Keratinocyte (primary cell): ENCODE data around the gene NEXN. TPM values are rescaled to one million over a fixed set of nuclear protein-coding genes. Genes with fewer than 3 reads are reported as not detected.

Source experiments
- DNase-seq: peaks from one replicate; pipeline ENCODE4 v3.0.0-alpha.2; 2011; ENCODE audit warnings: low read depth, missing footprints, low spot score
- FAIRE-seq: peaks from 2 replicates; lab custom pipeline; 2011; peaks lifted over from hg19 to GRCh38; lab: Jason Lieb, UNC
- H2AFZ ChIP-seq: 2 replicates; pipeline ENCODE4 v1.6.0; 2012; ENCODE audit warnings: low read length, control low read depth, inconsistent platforms; ENCODE audit not compliant: control insufficient read depth
- H3K27ac ChIP-seq: 2 replicates; pipeline ENCODE4 v1.5.1; 2011; ENCODE audit warnings: low read length; ENCODE audit not compliant: control insufficient read depth, insufficient read depth
- H3K27me3 ChIP-seq: 3 replicates; pipeline ENCODE4 v1.6.0; 2011; ENCODE audit warnings: low read length; ENCODE audit not compliant: control insufficient read depth, insufficient read depth; ENCODE audit errors: extremely low read depth
- H3K36me3 ChIP-seq, 2 experiments: 2 replicates in 1 of 2; 3 replicates in 1 of 2; pipeline ENCODE4 v1.5.1; 2011; ENCODE audit warnings: low read length in 2 of 2, mild to moderate bottlenecking in 1 of 2; ENCODE audit not compliant: control insufficient read depth in 2 of 2, insufficient read depth in 2 of 2; ENCODE audit errors: extremely low read depth in 1 of 2
- H3K4me1 ChIP-seq: 3 replicates; pipeline ENCODE4 v1.5.1; 2011; ENCODE audit warnings: low read length; ENCODE audit not compliant: control insufficient read depth, insufficient read depth; ENCODE audit errors: extremely low read depth
- H3K4me2 ChIP-seq: 3 replicates; pipeline ENCODE4 v1.6.0; 2011; ENCODE audit warnings: low read depth, low read length; ENCODE audit not compliant: control insufficient read depth, insufficient read depth; ENCODE audit errors: extremely low read depth
- H3K4me3 ChIP-seq, 3 experiments: fragments of 200-600 bp in 1 of 3; sonication (generic) in 1 of 3; 2 replicates in 2 of 3; 3 replicates in 1 of 3; pipeline ENCODE4 v1.5.1; 2011 to 2016; ENCODE audit warnings: low read length in 3 of 3, mild to moderate bottlenecking in 3 of 3, control low read depth in 2 of 3, inconsistent platforms in 1 of 3, low read depth in 1 of 3, mixed read lengths in 1 of 3, mixed run types in 1 of 3, moderate library complexity in 1 of 3; ENCODE audit not compliant: control insufficient read depth in 2 of 3, insufficient read depth in 2 of 3; ENCODE audit errors: extremely low read depth in 1 of 3
- H3K79me2 ChIP-seq: 2 replicates; pipeline ENCODE4 v1.6.0; 2012; ENCODE audit warnings: low read length; ENCODE audit not compliant: control insufficient read depth, insufficient read depth
- H3K9ac ChIP-seq: 3 replicates; pipeline ENCODE4 v1.6.0; 2011; ENCODE audit warnings: low read length; ENCODE audit not compliant: control insufficient read depth, insufficient read depth; ENCODE audit errors: extremely low read depth
- H3K9me1 ChIP-seq: 3 replicates; pipeline ENCODE4 v1.6.0; 2011; ENCODE audit warnings: low read length; ENCODE audit not compliant: control insufficient read depth, insufficient read depth; ENCODE audit errors: extremely low read depth
- H3K9me3 ChIP-seq: 2 replicates; pipeline ENCODE4 v1.5.1; 2012; ENCODE audit warnings: low read depth, low read length; ENCODE audit not compliant: control insufficient read depth
- H4K20me1 ChIP-seq: 3 replicates; pipeline ENCODE4 v1.6.0; 2011; ENCODE audit warnings: low read length; ENCODE audit not compliant: control insufficient read depth, insufficient read depth; ENCODE audit errors: extremely low read depth
- EZH2 ChIP-seq: IDR thresholded peaks from one replicate; pipeline ENCODE4 v1.6.1; 2012; ENCODE audit warnings: inconsistent platforms, mild to moderate bottlenecking, low read length, moderate library complexity
- dilution Hi-C: fragments of 300-500 bp; cut with MboI; formaldehyde crosslinking; loops from one replicate; pipeline ENCODE4 v1.7.0; 2020; ENCODE audit warnings: low sequenced_read_pairs; ENCODE audit not compliant: extremely low pct_ligation_motif_present
- polyA plus RNA-seq, 5 experiments: library from polyadenylated mRNA; depleted of rRNA in 3 of 5; stranded (reverse) in 3 of 5; stranded (forward) in 1 of 5; unstranded in 1 of 5; fragments of >200 nt; gene quantifications; 1 replicate in 1 of 5; 2 replicates in 3 of 5; 3 replicates in 1 of 5; pipeline versions ENCODE4 v1.2.1 to v1.2.3, GENCODE V29; 2011 to 2012; ENCODE audit warnings: missing spikeins in 2 of 5, low read depth in 1 of 5, low replicate concordance in 1 of 5
- TF ChIP-seq, protein P1 (sequence below), 3 experiments: IDR thresholded peaks in 1 of 3; conservative IDR thresholded peaks in 1 of 3; optimal IDR thresholded peaks in 1 of 3; 2 replicates in 2 of 3; 3 replicates in 1 of 3; pipeline versions ENCODE3 to v1.5.1; 2011; ENCODE audit warnings: low read length in 3 of 3, mild to moderate bottlenecking in 3 of 3, moderate library complexity in 2 of 3, control low read depth in 1 of 3, inconsistent platforms in 1 of 3; ENCODE audit not compliant: insufficient read depth in 2 of 3; ENCODE audit errors: extremely low read depth in 1 of 3

NEXN gene
- polyA plus RNA-seq, 1 donor (not counting 4 experiments of a cell fraction or from before 2014, with no cell fraction given): 2.3 TPM

DNA sequence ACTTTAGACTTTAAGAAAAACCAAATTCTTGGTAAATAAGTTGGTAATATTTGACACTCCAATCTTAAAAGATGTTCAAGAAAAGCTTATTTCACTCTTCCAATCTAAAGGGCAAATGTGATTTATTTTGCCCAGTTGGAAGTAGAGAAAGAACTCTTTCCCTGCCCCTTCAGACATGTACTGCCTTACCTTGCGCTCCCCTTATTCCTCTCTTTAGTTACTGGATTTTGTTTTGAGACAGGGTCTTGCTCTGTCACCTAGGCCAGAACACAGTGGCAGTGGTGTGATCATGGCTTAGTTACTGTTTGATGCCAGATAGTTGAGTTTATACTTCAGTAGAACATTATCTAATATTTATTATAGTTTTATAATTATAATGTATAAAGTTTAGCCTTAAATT is 62.9 kb downstream of the NEXN start:
- Histone ChIP-seq H4K20me1 (peaks cover 9% of the 10 kb centered on the region), H3K36me3 (peaks cover 19 to 50% of the 10 kb centered on the region in 2 experiments), H3K9me1 (no peaks in the 10 kb centered on the region), H3K4me1 (no peaks in the 10 kb centered on the region), H3K9me3 (no peaks in the 10 kb centered on the region), H2AFZ (no peak overlapping the region), H3K4me3 (no peak overlapping the region), H3K9ac (no peak overlapping the region), H3K27me3 (no peaks in the 10 kb centered on the region), H3K79me2 (peaks cover 11% of the 10 kb centered on the region), H3K27ac (no peak overlapping the region), H3K4me2 (no peak overlapping the region)
- FAIRE-seq (no peak), DNase-seq (no peak)
- dilution Hi-C loops: no loop called here
- TF ChIP-seq, protein P1, sequence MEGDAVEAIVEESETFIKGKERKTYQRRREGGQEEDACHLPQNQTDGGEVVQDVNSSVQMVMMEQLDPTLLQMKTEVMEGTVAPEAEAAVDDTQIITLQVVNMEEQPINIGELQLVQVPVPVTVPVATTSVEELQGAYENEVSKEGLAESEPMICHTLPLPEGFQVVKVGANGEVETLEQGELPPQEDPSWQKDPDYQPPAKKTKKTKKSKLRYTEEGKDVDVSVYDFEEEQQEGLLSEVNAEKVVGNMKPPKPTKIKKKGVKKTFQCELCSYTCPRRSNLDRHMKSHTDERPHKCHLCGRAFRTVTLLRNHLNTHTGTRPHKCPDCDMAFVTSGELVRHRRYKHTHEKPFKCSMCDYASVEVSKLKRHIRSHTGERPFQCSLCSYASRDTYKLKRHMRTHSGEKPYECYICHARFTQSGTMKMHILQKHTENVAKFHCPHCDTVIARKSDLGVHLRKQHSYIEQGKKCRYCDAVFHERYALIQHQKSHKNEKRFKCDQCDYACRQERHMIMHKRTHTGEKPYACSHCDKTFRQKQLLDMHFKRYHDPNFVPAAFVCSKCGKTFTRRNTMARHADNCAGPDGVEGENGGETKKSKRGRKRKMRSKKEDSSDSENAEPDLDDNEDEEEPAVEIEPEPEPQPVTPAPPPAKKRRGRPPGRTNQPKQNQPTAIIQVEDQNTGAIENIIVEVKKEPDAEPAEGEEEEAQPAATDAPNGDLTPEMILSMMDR (optimal IDR thresholded peaks at IDR 0.05 in 1 of 3, IDR thresholded peaks at IDR 0.05 in 1 of 3, conservative IDR thresholded peaks at IDR 0.05 in 1 of 3; ENCODE audit: extremely low read depth in 1 of 3, insufficient read depth in 2 of 3, low read length in 3 of 3): no peak
- no peak for TF ChIP-seq EZH2

DNA sequence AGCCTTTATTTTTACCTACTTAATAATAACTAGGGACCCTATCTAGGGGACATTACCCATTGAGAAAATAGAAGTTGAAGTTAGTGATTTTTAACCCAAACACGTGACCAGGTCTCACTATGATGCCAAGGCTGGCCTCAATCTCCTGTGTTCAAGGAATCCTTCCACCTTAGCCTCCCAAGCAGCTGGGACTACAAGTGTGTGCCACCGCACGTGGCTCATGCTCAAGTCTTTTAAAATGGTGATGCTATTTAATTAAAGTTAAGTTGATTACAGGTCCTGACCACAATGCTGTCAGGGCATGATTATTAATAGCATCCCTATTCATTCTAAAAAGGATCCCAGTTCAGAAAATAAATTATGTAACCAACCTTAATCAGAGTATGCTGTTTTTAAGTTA is 65.5 kb downstream of the NEXN start:
- Histone ChIP-seq H3K4me2 (no peak overlapping the region), H3K4me3 (no peak overlapping the region), H3K9ac (no peak overlapping the region), H4K20me1 (peaks cover 6% of the 10 kb centered on the region), H3K27ac (no peak overlapping the region), H3K36me3 (peaks cover 23 to 43% of the 10 kb centered on the region in 2 experiments), H2AFZ (no peak overlapping the region), H3K9me3 (no peaks in the 10 kb centered on the region), H3K27me3 (no peaks in the 10 kb centered on the region), H3K79me2 (peaks cover 18% of the 10 kb centered on the region), H3K9me1 (no peaks in the 10 kb centered on the region), H3K4me1 (no peaks in the 10 kb centered on the region)
- TF ChIP-seq EZH2: no peak
- TF ChIP-seq, protein P1 (optimal IDR thresholded peaks at IDR 0.05 in 1 of 3, IDR thresholded peaks at IDR 0.05 in 1 of 3, conservative IDR thresholded peaks at IDR 0.05 in 1 of 3; ENCODE audit: extremely low read depth in 1 of 3, insufficient read depth in 2 of 3, low read length in 3 of 3): no peak
- DNase-seq (no peak), FAIRE-seq (no peak)
- dilution Hi-C loops: no loop called here
